ENCODE measurements around the gene SPDYE6. TPM values are rescaled to one million over a fixed set of nuclear protein-coding genes. Genes with fewer than 3 reads are reported as not detected.
"Not testable (repeated sequence)": the region's sequence is repeated elsewhere in the genome, so short reads cannot be mapped to it uniquely, and the experiment has no call there.

Gene SPDYE6
- total RNA-seq, 4 donors from 2014 or later, result not detected

- 1% methylated on average over 36 to 43 of the region's 76 CpGs for whole genome bisulfite sequencing, 2 donors
- intact Hi-C loops (cut with DNase I; ENCODE audit: low total_unique reads), result not testable (repeated sequence)
- peak; percentile 98 for DNase-seq (ENCODE audit: low spot score in 2 of 2)
- H3K4me3 ChIP-seq (ENCODE audit: low read depth, poor library complexity, severe bottlenecking), result peak overlapping the region; percentile 95
Observed at GRCh38 chr7:102363549-102364393, 7.5 kb upstream of the SPDYE6 start.

- WGBS, 2 donors, result 77 to 90% methylated on average over 3 of the region's 6 CpGs
- intact Hi-C loops (cut with DNase I; ENCODE audit: low total_unique reads); DNase-seq (ENCODE audit: low spot score in 2 of 2); H3K4me3 ChIP-seq (ENCODE audit: low read depth, poor library complexity, severe bottlenecking): not testable (repeated sequence)
Observed at GRCh38 chr7:102346983-102347382, 9.3 kb downstream of the SPDYE6 start.

- 85 to 100% methylated on average over 1 to 6 of the region's 7 CpGs for WGBS, 2 donors
- H3K4me3 ChIP-seq (ENCODE audit: low read depth, poor library complexity, severe bottlenecking); intact Hi-C loops (cut with DNase I; ENCODE audit: low total_unique reads); DNase-seq (ENCODE audit: low spot score in 2 of 2): not testable (repeated sequence)
Observed at GRCh38 chr7:102340599-102341368, 15.5 kb downstream of the SPDYE6 start.

- WGBS, 2 donors, result 79 to 89% methylated on average over 4 of the region's 4 CpGs
- intact Hi-C loops (cut with DNase I; ENCODE audit: low total_unique reads); DNase-seq (ENCODE audit: low spot score in 2 of 2): not testable (repeated sequence)
Observed at GRCh38 chr7:102337420-102337819, 18.8 kb downstream of the SPDYE6 start.

GRCh38 chr7:102337002-102337401, 19.2 kb downstream of the SPDYE6 start:
- WGBS, 2 donors, result 100% methylated on average over 2 of the region's 8 CpGs; no CpG with 5 or more reads in 1 of the 2 donors
- intact Hi-C loops (cut with DNase I; ENCODE audit: low total_unique reads); H3K4me3 ChIP-seq (ENCODE audit: low read depth, poor library complexity, severe bottlenecking); DNase-seq (ENCODE audit: low spot score in 2 of 2): not testable (repeated sequence)

More at GRCh38 chr7:102337420-102337819, 18.8 kb downstream of the SPDYE6 start:
- H3K4me3 ChIP-seq (ENCODE audit: low read depth, poor library complexity, severe bottlenecking), result not testable (repeated sequence)

GRCh38 chr7:102335574-102335973, 20.7 kb downstream of the SPDYE6 start:
- intact Hi-C loops (cut with DNase I; ENCODE audit: low total_unique reads); H3K4me3 ChIP-seq (ENCODE audit: low read depth, poor library complexity, severe bottlenecking); DNase-seq (ENCODE audit: low spot score in 2 of 2): not testable (repeated sequence)
- 85 to 86% methylated on average over 7 of the region's 7 CpGs for WGBS, 2 donors

GRCh38 chr7:102330666-102331460, 25.4 kb downstream of the SPDYE6 start:
- H3K4me3 ChIP-seq (ENCODE audit: low read depth, poor library complexity, severe bottlenecking); intact Hi-C loops (cut with DNase I; ENCODE audit: low total_unique reads); DNase-seq (ENCODE audit: low spot score in 2 of 2): not testable (repeated sequence)
- 88 to 90% methylated on average over 7 to 8 of the region's 8 CpGs for WGBS, 2 donors

GRCh38 chr7:102329366-102329765, 26.9 kb downstream of the SPDYE6 start:
- intact Hi-C loops (cut with DNase I; ENCODE audit: low total_unique reads); H3K4me3 ChIP-seq (ENCODE audit: low read depth, poor library complexity, severe bottlenecking); DNase-seq (ENCODE audit: low spot score in 2 of 2): not testable (repeated sequence)
- WGBS, 2 donors, result 64 to 83% methylated on average over 6 to 9 of the region's 9 CpGs

GRCh38 chr7:102328863-102329262, 27.4 kb downstream of the SPDYE6 start:
- intact Hi-C loops (cut with DNase I; ENCODE audit: low total_unique reads); H3K4me3 ChIP-seq (ENCODE audit: low read depth, poor library complexity, severe bottlenecking); DNase-seq (ENCODE audit: low spot score in 2 of 2): not testable (repeated sequence)
- 73 to 91% methylated on average over 4 to 5 of the region's 5 CpGs for whole genome bisulfite sequencing, 2 donors

GRCh38 chr7:102327183-102327582, 29.1 kb downstream of the SPDYE6 start:
- intact Hi-C loops (cut with DNase I; ENCODE audit: low total_unique reads); DNase-seq (ENCODE audit: low spot score in 2 of 2); H3K4me3 ChIP-seq (ENCODE audit: low read depth, poor library complexity, severe bottlenecking): not testable (repeated sequence)
- 67 to 78% methylated on average over 6 of the region's 6 CpGs for WGBS, 2 donors
